Right lobe of liver (tissue), 6 donors: ENCODE data around the gene IKZF2. TPM values are rescaled to one million over a fixed set of nuclear protein-coding genes. Genes with fewer than 3 reads are reported as not detected.

Experiments
- ATAC-seq, 4 donors: fragments of 200-7000 bp; cut with Tn5 transposase; one replicate each; pipeline ENCODE4 v1.9.1; 2020; ENCODE audit warnings: mild to moderate bottlenecking in 4 of 4, moderate library complexity in 4 of 4
- DNase-seq, 3 donors: peaks; one replicate each; pipeline ENCODE4 v3.0.0-alpha.2; 2020
- H3K27ac ChIP-seq, 3 donors: fragments of 200-600 bp; one replicate each; pipeline ENCODE4 v1.8.0; 2022
- H3K27me3 ChIP-seq, 2 donors: fragments of 200-600 bp; one replicate each; pipeline ENCODE4 v1.8.0; 2022
- H3K36me3 ChIP-seq, 4 donors: fragments of 200-600 bp; sonication (generic) in 1 of 4; one replicate each; pipeline versions ENCODE4 v1.5.1 to v1.8.0; 2017 to 2022; ENCODE audit warnings: control low read depth in 1 of 4
- H3K4me1 ChIP-seq, 4 donors: fragments of 200-600 bp; sonication (generic) in 1 of 4; one replicate each; pipeline versions ENCODE4 v1.5.1 to v1.8.0; 2017 to 2022; ENCODE audit warnings: control low read depth in 1 of 4
- H3K4me3 ChIP-seq, 3 donors: fragments of 200-600 bp; one replicate each; pipeline ENCODE4 v1.8.0; 2022
- H3K9me3 ChIP-seq, 4 donors: fragments of 200-600 bp; sonication (generic) in 1 of 4; one replicate each; pipeline versions ENCODE4 v1.5.1 to v1.8.0; 2017 to 2022; ENCODE audit warnings: control low read depth in 1 of 4
- POLR2A ChIP-seq: fragments of 450-650 bp; IDR thresholded peaks from one replicate; pipeline ENCODE4 v1.6.1; 2017; ENCODE audit warnings: antibody characterized with exemption, mild to moderate bottlenecking
- WGBS: methylation state at CpG from one replicate; pipeline ENCODE4 v1.1.6; 2018; ENCODE audit warnings: low coverage, low lambda C conversion rate; ENCODE audit not compliant: insufficient coverage; ENCODE audit errors: missing lambda C conversion rate; 5-methylcytosine and 5-hydroxymethylcytosine counted together
- intact Hi-C, 2 donors: fragments of 100-400 bp; cut with DNase I; formaldehyde crosslinking; loops; one replicate each; pipeline versions ENCODE4 v1.11.2 to v1.14.1; 2022
- total RNA-seq, 6 experiments: library from RNA; depleted of rRNA in 2 of 6; stranded (reverse); fragments of >200 nt in 2 of 6; fragmentation: NEBNext Ultra II Directional in 3 of 6; extraction: Animal tissue kit (Norgen Biotek cat#: 25700) in 3 of 6; gene quantifications; one replicate each; pipeline versions ENCODE4 v1.1.0 to v1.2.4, GENCODE V29; 2016 to 2023
- TF ChIP-seq, protein P1 (sequence below), 4 donors: fragments of 200-600 bp in 3 of 4; fragments of 450-650 bp in 1 of 4; IDR thresholded peaks; one replicate each; pipeline versions ENCODE4 v1.5.1 to v1.8.0; 2016 to 2022; ENCODE audit warnings: antibody characterized with exemption in 4 of 4, mild to moderate bottlenecking in 2 of 4
- donor health status: DM: no; HTN: yes; CAD: no.
- donor health status: DM: no; HTN: no; CAD: no.
- donor health status: DM: no; HTN: no; CAD: no.
- donor health status: DM: no; HTN: yes; CAD: no.
- donor health status: DM: no; HTN: yes; CAD: no.

IKZF2 gene
- total RNA-seq, 6 experiments from 2014 or later, result 1.1 to 4.1 (median 1.9) TPM

DNA sequence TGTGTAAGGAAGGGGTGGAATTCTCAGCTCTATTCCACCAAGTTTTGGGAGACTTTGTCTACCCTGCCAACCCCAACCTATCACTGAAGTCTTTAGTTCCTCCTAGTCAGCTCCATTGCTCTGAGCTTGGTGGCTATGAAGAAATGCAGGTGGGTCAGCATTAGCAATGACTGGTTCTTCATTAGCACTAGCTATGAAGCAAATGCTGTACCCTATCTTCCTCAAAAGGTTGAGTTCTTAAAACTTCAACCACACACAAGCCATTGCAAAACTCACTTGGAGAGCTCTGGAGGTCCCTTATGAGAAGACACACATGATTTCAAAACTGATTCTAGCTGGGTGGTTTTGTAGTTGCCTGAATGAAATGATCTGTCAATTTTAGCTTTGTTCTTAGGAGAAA lies 193.8 kb downstream of the IKZF2 start:
- H3K4me3 ChIP-seq, result no peak overlapping the region
- ATAC-seq, result no peak
- intact Hi-C loops, result no loop called here

DNA sequence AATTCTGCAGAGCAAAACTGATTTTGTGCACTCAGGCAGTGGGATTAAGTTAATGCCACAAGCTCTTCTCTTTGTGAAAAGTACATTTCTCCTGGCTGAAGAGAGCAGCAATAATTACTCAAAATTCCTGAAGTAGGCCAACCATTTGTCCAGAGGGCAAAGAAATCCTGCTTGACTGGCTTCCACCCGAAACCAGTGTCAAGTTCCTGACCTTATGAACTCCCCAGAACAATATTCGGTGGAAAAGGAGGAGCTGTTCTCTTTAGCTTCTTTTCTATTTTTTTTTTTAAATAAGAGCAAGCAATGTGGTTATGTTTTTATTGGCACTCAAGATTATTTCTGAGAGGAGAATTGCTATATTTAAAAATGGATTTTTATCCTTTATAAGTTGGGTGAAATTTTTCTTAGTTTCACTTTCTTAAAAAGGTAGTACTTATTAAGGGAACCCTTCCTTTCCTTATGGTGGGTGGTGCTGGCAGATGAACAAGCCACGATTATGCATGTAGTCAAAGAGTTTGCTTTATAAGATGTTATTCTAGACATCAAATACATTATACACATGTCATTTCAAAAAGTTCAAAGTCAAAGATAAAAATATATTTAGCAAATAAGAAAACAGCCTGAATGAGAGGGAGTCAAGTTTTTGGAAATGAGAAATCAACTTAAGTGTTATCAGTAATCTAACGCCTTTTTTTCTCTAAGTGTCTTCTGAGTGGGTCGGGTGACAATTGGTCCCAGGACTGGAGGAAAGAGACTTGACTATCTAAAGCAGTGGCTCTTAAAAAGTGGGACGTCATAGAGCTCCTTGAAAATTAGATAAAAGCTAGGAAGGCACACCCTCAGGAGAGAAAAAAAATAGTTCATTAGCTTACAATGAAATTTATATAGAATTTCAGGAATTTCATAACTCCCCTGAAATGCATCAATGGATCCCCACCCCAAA lies 194.5 kb downstream of the IKZF2 start:
- whole genome bisulfite sequencing, result 37% methylated on average over 6 of the region's 6 CpGs
- H3K27me3 ChIP-seq, result no peaks in the 10 kb centered on the region
- no peak overlapping the region for H3K27ac ChIP-seq
- no peaks in the 10 kb centered on the region for H3K9me3 ChIP-seq
- no peak overlapping the region for H3K4me3 ChIP-seq
- intact Hi-C loops, result no loop called here
- no peaks in the 10 kb centered on the region for H3K36me3 ChIP-seq
- ATAC-seq (no peak), DNase-seq (no peak)
- no peaks in the 10 kb centered on the region for H3K4me1 ChIP-seq
- TF ChIP-seq, protein P1, sequence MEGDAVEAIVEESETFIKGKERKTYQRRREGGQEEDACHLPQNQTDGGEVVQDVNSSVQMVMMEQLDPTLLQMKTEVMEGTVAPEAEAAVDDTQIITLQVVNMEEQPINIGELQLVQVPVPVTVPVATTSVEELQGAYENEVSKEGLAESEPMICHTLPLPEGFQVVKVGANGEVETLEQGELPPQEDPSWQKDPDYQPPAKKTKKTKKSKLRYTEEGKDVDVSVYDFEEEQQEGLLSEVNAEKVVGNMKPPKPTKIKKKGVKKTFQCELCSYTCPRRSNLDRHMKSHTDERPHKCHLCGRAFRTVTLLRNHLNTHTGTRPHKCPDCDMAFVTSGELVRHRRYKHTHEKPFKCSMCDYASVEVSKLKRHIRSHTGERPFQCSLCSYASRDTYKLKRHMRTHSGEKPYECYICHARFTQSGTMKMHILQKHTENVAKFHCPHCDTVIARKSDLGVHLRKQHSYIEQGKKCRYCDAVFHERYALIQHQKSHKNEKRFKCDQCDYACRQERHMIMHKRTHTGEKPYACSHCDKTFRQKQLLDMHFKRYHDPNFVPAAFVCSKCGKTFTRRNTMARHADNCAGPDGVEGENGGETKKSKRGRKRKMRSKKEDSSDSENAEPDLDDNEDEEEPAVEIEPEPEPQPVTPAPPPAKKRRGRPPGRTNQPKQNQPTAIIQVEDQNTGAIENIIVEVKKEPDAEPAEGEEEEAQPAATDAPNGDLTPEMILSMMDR (IDR thresholded peaks at IDR 0.05), result no peak
- TF ChIP-seq POLR2A, result no peak

More for the DNA sequence above, 193.8 kb downstream of the IKZF2 start:
- no peak overlapping the region for H3K27ac ChIP-seq
- DNase-seq, result no peak
- TF ChIP-seq, protein P1 (IDR thresholded peaks at IDR 0.05), result no peak
- no peak for TF ChIP-seq POLR2A
- no peaks in the 10 kb centered on the region for H3K27me3 ChIP-seq
- H3K4me1 ChIP-seq, result no peaks in the 10 kb centered on the region
- no peaks in the 10 kb centered on the region for H3K36me3 ChIP-seq
- no peaks in the 10 kb centered on the region for H3K9me3 ChIP-seq

GRCh38 chr2:212953170-212953920 lies 198.1 kb downstream of the IKZF2 start:
- Histone ChIP-seq H3K27ac (no peak overlapping the region), H3K4me3 (no peak overlapping the region), H3K27me3 (no peaks in the 10 kb centered on the region), H3K9me3 (no peaks in the 10 kb centered on the region), H3K36me3 (no peaks in the 10 kb centered on the region), H3K4me1 (no peaks in the 10 kb centered on the region)
- TF ChIP-seq, protein P1 (IDR thresholded peaks at IDR 0.05), result no peak
- TF ChIP-seq POLR2A, result no peak
- DNase-seq, result no peak
- 43% methylated on average over 1 of the region's 3 CpGs for WGBS
- intact Hi-C loops, result no loop called here
- ATAC-seq, result no peak

GRCh38 chr2:212949786-212950185 lies 201.6 kb downstream of the IKZF2 start:
- intact Hi-C loops, result no loop called here
- no peaks in the 10 kb centered on the region for H3K36me3 ChIP-seq
- H3K4me1 ChIP-seq, result no peaks in the 10 kb centered on the region
- WGBS, result 100% methylated on average over 1 of the region's 1 CpG
- H3K27ac ChIP-seq, result no peak overlapping the region
- H3K27me3 ChIP-seq, result no peaks in the 10 kb centered on the region
- no peak overlapping the region for H3K4me3 ChIP-seq
- TF ChIP-seq, protein P1 (IDR thresholded peaks at IDR 0.05), result no peak
- no peak for TF ChIP-seq POLR2A
- no peak for DNase-seq
- ATAC-seq, result no peak
- no peaks in the 10 kb centered on the region for H3K9me3 ChIP-seq

Other genes starting within 250 kb of the IKZF2 start
- gene SPAG16, start 132.9 kb upstream of the IKZF2 start, total RNA-seq, result 10 to 100 TPM in 1 of 6 experiments, 1 to 10 TPM in 5; 7.2 to 15.3 (median 9.0) TPM